ENCODE results near the gene MED27. TPM values are rescaled to one million over a fixed set of nuclear protein-coding genes. Genes with fewer than 3 reads are reported as not detected.

MED27 gene
- total and polyA plus RNA-seq, 2 of the 8 experiments (the other 6 are each of a cell fraction or from before 2014, with no cell fraction given) = 29.9 to 56.5 TPM

GRCh38 chr9:131905144-131905543, 174.5 kb downstream of the MED27 start (continued):
- TF ChIP-seq KDM1A (IDR thresholded peaks at IDR 0.05; ENCODE audit: borderline replicate concordance, low read length) = no peak
- TF ChIP-seq TAF1 (IDR thresholded peaks at IDR 0.05; ENCODE audit: low read depth, low read length) = no peak
- TF ChIP-seq TEAD4 (IDR thresholded peaks at IDR 0.05; ENCODE audit: low read depth, low read length) = no peak
- no peak for TF ChIP-seq RFX5 (IDR thresholded peaks at IDR 0.05; ENCODE audit: borderline replicate concordance, low read depth, low read length)
- TF ChIP-seq EGR1 (IDR thresholded peaks at IDR 0.05; ENCODE audit: borderline replicate concordance, low read depth, low read length) = no peak
- TF ChIP-seq SIRT6 (IDR thresholded peaks at IDR 0.05; ENCODE audit: low read length) = no peak
- TF ChIP-seq E2F6 (IDR thresholded peaks at IDR 0.05) = no peak
- no peak for TF ChIP-seq SIX5 (IDR thresholded peaks at IDR 0.05; ENCODE audit: low read depth, low read length)
